GM19240 (cell line): ENCODE data around the gene PSKH1.
"Not testable (repeated sequence)": the region's sequence is repeated elsewhere in the genome, so short reads cannot be mapped to it uniquely, and the experiment has no call there.

Source experiments
- DNase-seq: peaks from one replicate; pipeline ENCODE4 v3.0.0; 2011; ENCODE audit warnings: low spot score; ENCODE audit not compliant: insufficient read length

The PSKH1 gene

DNA sequence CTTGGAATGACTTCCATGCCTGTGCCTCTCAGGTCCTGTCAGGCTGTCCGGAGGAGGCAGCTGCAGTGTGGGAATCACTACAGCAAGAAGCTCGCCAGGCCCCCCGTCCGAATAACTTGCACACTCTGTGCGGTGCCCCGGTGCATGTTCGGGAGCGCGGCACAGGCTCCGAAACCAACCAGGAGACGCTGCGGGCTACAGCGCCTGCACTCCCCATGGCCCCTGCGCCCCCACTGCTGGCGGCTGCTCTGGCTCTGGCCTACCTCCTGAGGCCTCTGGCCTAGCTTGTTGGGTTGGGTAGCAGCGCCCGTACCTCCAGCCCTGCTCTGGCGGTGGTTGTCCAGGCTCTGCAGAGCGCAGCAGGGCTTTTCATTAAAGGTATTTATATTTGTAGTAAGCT lies 7.1 kb upstream of the PSKH1 start:
- no peak for DNase-seq

DNA sequence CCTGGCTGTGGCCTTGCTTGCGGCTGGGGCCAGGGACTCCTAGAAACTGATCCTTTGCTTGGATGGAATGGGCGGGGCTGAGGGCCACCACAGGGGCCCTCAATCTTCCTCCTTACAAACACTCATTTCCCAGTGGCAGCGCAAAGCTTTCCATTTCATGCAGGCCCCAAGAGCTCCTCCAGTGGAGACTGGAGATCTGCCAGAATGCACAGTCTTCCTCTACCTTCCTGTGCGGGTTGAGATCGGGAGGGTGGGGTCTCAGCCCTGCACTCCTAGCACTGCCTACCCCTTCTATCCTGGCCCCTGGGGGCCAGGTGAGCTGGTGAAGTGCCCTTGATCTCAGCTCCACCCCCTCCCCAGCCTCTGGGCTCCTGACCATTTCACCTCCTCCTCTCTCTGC lies 6.7 kb upstream of the PSKH1 start:
- DNase-seq: no peak

DNA sequence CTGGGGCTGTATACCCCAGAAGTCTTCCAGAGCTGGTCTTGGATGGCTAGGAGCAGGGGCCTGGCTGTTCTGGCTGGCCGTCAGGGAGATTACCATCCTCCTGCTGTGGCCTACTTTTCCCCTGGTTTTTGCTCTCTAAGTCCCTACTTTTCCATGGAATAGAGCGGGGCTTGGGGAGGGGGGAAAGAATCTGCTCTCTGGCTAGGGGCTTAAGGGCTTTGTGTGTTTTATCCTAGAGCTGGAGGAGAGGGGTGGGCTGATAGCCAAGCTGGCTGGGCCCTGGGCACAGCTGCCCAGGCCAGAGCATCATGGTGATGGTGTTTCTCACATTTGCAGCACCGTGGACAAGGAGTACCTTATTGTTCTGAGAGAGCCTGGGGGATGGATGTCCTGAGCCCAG lies 4.7 kb upstream of the PSKH1 start:
- DNase-seq: no peak

DNA sequence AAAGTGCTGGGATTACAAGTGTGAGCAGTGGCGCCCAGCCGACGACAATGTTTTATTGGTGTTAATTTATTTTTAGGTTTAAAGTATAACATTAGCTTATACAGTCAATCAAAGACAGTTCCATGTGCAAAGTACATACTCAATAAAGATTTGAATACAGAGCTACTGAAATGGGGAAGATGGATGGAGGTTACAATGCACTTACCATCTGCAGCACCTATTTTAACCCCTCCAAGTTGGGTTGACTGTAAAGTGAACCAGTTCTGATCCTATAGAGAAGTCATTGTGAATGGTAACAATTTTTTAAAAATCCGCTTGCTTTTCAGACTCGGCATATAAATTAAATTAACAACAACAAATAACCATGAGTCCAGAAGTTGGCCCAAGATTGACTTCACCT lies 679 bp upstream of the PSKH1 start:
- DNase-seq: no peak

DNA sequence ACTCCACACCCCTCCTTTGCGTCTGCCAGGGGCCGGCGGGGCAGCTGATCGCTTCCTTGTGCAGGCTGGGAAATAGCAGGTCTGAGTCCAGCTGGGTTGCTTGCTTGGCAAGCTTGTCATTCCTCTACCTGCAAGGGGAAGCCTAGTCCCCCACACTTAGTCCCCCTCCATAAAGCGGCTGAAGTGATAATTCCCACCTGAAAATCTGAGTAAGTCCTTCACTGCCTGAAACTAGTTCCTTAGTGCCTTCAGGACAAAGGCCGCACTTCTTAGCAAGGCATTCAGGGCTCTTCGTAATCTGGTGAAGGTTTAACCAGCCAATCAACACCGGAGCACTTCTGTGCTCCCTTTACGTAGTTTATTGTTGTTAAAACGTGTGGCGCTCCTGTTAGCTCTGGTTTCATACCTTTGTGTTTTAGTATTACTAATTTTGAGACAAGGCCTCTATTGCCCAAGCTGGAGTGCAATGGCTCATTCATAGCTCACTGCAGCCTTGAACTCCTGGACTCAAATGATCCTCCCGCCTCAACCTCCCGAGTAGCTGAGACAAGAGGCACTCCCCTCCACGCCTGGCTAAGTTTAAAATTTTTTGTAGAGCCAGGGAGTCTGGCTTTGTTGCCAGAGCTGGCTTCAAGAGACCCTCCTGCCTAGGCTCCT lies 817 bp downstream of the PSKH1 start:
- no peak for DNase-seq

DNA sequence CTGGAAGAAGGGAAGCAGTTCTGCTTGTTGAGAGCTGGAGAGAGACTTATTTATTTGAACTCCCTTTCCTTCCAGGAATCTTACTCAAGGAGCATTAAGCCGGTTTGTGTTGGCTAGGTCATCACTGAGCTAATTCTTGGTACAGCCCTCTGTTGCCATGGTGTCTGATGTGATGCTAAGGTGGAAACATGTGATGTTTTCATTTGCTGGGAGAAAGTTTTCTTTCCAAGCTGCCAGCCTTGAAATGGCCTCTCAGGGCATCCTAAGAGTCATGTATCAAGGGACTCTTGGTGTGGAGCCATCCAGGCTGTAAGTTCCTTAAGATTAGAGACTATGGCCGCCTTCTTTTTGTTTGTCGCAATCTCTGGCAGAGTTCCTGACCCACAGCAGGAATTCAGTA lies 4.2 kb downstream of the PSKH1 start:
- DNase-seq: no peak

DNA sequence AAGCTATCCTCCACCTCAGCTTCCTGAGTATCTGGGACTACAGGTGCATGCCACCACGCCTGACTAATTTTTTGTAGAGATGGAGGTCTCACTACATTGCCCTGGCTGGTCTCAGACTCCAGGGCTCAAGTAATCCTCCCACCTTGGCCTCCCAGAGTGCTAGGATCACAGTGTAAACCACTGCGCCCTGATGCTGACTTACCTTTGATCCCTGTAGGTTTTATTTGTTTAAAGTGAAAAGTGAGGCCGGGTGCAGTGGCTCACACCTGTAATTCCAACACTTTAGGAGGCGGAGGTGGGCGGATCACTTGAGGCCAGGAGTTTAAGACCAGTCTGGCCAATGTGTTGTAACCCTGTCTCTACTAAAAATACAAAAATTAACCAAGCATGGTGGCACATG lies 8.7 kb downstream of the PSKH1 start:
- DNase-seq: no peak

DNA sequence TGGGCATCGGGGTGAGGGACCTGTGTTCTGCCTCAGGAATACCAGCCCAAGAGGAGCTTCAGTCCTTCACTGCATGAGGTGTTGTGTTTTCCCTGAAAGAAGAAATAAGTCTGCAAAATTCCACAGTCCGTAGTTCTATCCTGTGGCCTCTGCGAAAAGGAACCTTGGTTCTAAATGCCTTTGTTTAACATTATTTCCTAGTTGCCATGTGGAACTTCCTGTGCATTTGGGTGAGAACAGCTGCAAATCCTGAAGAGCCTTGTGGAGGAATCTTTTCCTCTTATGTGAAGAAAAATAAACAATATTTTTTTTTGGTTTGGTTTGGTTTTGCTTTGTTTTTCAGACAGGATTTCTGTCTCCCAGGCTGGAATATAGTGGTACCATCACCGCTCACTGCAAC lies 9.8 kb downstream of the PSKH1 start:
- no peak for DNase-seq

DNA sequence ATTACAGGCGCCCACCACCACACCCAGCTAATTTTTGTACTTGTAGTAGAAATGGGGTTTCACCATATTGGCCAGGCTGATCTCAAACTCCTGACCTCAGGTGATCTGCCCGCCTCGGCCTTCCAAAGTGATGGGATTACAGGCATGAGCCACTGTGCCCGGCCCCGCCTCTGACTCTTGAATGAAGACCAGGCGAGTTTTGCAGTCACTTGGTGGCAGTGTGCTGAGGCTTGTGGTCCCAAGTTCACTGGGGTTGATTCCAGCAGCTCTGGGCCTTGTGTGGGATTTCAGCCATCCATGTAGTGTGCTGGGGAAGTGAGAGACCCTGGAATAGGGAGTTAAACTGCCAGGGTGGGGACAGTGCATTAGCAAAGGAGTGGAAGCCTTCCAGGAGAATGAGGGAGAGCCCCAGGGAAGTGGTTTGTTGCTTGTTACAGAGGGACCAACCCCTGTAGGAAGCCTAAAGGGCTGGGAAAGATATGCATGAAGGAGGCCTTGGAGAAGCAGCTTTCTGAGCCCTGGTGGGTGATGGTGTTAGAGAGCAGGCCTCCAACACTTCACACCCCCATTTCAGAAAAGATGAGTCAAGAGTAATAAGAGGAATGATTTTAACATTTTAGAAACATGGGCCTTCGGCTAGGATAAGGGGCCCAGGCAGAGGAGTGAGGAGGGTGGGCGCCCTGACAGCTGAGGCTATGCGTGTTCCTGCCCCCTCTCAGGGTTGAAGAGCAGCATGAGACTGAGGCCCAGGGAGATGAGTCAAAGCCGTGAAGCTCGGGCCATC lies 14.5 kb downstream of the PSKH1 start:
- no peak for DNase-seq

DNA sequence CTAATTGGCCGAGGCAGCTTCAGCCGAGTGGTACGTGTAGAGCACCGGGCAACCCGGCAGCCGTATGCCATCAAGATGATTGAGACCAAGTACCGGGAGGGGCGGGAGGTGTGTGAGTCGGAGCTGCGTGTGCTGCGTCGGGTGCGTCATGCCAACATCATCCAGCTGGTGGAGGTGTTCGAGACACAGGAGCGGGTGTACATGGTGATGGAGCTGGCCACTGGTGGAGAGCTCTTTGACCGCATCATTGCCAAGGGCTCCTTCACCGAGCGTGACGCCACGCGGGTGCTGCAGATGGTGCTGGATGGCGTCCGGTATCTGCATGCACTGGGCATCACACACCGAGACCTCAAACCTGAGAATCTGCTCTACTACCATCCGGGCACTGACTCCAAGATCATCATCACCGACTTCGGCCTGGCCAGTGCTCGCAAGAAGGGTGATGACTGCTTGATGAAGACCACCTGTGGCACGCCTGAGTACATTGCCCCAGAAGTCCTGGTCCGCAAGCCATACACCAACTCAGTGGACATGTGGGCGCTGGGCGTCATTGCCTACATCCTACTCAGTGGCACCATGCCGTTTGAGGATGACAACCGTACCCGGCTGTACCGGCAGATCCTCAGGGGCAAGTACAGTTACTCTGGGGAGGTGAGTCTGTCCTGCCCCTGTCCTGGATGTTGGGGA lies 16.1 kb downstream of the PSKH1 start:
- no peak for DNase-seq

DNA sequence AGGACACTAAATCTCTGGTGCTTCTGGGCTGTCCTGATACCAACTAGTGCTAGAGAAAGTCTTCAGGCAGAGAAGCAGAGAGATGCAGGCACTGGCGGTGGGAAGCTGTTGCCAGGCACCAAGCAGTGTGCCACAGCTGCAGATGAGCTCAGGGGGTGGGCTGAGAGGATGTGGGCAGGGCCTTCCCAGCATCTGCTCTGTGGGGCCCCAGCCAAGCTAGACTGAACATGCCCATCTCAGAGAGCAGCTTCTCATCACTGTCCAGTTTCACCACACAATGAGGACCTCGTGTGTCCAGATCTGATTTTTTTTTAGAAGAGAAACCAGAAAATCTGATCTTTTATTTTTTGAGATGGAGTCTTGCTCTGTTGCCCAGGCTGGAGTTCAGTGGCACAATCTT lies 17.1 kb downstream of the PSKH1 start:
- no peak for DNase-seq

DNA sequence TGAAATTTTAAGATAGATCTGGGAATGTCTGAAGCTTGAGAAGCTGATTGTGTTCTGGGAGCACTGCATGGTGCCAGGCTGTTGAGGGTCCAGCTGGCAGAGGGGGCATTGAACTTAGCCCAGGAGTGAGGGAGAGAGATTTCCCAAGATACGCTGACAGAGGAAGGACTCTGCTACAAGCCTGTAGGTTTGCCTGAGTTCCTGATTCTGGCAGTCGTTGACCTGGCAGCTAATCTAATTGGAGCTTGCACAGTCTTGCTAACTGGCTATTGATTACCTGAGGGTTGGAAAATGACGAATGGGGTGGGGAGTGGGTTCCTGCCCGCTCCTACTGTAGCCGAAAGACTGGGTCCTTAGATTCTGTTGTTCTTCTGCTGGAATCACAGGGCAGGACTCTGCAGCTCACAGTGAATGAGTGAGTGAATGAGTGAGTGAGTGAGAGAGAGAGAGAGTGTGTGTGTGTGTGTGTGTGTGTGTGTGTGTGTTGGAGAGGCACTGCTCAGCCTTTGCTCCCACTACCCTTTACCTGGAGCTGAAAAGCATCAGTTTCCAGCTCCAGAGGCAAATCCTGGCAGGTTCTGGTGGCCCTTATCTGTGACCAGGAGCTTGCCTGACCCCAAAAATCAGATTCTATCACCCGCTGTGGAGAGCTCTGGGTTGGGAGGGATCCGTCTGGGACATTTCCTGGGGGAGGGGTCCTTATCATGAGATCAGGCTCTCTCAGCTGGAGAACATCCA lies 21.9 kb downstream of the PSKH1 start:
- DNase-seq: no peak

DNA sequence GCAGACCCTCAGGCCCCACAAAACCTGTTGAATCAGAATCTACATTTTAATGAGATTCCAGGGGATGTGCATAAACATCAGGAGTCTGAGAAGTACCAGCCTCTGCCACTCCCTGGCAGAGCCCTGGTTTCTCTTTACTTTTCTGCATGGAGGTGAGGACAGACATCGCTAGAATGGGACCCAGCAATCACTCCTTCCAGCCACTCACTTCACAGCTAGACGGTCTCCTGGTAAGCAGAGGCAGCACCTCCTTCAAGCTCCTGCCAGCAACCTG lies 22.4 kb downstream of the PSKH1 start:
- DNase-seq: not testable (repeated sequence)

DNA sequence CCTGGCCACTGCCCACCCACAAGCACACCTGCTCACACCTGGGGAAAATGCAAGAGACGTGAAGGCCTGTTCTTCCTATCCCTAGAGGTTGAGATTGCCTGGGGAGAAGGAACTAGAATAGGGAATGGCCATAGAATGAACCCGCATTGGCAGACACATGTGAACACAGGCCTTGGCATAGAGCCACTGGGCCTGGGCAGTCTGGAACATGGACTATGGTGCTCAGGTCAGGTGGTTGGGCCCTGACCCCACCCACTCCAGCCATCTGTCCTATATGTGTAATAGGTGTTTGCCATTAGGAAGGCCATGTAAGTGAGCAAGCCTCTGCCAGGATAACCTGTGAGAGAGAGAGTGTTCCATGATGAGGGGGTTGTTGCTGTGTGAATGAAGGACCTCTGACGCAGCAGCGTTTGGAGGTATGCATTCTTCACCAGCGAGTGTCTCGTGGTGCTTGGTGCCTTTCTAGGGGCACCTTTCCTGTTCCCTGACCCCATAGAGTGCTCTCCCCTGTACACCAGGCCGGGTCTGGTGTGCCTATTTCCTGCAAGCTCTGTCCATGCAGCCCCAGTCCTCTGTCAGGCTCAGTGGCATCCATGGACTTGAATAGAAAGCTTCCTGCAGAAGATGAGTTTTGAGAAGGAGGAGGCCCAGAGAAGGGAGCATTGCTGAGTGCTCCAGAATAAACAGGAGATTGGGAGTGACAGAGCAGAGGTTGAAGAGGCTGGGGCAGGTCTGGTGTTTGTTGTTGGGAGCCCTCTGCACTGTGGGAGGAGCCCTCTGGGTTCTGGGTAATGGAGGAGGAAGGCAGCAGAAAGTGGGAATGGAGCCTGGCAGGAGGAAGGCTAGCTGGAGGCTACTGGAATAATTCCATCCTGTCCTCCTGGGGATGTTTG lies 23.0 kb downstream of the PSKH1 start:
- no peak for DNase-seq

DNA sequence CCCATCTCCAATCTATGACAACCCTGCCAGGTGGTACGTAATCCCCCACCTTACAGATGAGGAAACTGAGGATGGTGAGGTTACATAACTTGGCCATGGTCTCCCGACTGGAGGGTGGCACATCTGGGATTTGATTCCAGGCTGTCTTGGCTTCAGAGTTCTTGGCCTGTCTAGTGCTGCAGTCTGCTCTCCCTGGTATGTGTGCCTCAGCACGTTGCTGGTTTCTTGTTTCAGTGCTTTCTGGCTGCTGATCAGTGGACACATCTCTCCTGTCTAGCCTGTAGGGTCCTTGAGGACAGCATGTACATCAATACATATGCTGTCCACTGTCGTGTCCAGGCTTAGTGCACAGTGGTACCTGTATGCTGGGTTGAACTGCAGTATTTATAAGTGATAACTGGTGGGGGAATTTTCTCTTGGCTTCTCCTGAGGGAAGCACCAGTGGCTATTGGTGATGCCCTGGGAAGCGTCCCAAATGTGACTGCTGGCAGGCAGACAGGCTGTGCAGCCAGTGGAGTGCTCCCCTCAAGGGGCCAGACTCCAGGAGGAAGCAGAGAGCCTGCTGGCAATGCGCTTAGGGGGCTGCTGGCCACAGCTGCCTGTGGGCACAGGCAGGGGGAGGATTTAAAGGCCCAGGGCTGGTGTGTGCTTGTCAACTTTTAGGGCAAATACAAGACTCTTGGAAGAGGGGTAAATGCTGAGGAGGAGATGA lies 24.2 kb downstream of the PSKH1 start:
- no peak for DNase-seq

DNA sequence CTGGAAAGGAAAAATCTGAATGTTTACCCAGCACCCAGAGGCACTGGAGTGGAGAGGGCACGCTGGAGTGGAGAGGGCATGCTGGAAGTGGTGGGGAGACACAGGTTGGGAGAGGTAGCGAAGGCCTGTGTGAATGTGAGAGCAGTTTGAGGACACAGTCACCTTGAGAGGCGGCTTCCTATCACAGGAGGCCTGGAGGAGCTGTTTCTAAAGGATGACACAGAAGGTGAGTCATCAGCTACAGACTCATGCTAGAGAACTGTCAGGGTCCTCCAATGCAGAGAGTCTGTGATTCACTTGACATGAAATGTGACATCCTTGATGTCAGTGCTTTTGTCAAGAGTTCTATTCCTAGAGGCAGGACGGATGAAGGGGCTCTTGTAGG lies 24.8 kb downstream of the PSKH1 start:
- no peak for DNase-seq

DNA sequence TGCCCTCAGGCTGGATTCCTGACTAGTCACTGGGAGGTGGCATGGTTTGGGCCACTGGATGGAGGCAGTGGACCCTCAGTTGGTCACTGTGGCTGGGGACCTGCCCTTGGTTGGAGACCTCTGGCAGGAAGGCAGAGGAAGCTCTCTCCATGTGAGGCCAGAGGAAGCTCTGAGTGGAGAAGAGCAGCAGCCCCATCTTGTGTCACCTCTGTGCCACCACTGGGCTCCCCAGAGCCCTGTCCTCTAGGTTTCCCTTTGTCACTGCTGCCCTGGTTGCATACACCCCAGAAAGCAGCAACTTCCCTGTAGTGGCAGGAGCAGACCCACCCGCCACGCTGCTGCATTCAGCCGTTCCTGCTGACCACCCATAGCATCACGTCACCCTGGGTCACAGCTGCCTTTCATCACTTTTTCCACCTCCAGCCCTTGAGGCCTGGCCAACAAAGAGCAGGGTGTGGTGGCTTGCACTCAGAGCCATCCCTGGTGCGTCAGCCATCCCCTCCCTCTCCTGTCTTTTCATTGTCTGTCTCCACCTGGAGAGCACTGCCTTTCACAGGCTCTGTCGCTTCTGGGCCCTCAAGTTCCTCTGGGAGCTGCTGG lies 26.7 kb downstream of the PSKH1 start:
- DNase-seq: no peak

DNA sequence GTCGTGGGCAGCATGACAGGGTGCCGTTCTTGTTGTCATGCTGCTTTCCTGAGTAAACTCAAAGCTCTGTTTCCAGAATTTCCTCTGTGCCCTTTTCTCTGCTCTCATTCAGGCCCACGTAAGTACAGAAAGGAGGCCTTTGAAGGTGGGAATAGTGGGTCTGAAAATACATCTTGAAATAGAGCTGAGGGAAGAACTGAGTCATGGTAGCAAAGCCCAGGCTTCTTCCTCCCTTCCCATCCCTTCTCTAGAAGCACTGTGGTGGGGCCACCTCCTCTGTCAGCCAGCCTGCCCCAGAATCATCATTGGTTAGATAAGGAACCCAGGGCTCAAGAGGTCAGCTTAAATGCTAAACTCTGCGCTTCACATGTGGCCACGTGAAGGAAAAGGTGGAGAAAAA lies 29.2 kb downstream of the PSKH1 start:
- DNase-seq: no peak

DNA sequence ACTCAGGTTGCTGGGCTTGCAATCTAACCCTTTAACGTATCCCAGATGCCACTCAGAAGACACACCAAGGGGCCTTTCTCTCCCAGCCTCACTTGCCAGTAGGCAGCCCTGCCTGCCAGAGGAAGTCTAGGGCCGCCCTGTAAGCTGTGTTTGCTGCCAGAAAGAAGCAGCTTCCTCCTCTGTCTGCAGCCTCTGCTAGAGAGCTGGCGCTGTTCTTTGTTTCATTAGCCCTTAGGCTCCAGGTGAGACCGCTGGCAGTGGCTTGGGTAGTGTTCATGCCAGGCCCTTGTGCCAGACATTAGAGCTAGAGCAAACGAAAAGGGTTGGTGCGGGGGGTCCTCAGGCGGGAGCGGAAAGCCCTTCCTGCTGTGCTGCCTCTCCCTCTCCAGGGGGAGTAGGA lies 29.7 kb downstream of the PSKH1 start:
- DNase-seq: no peak

DNA sequence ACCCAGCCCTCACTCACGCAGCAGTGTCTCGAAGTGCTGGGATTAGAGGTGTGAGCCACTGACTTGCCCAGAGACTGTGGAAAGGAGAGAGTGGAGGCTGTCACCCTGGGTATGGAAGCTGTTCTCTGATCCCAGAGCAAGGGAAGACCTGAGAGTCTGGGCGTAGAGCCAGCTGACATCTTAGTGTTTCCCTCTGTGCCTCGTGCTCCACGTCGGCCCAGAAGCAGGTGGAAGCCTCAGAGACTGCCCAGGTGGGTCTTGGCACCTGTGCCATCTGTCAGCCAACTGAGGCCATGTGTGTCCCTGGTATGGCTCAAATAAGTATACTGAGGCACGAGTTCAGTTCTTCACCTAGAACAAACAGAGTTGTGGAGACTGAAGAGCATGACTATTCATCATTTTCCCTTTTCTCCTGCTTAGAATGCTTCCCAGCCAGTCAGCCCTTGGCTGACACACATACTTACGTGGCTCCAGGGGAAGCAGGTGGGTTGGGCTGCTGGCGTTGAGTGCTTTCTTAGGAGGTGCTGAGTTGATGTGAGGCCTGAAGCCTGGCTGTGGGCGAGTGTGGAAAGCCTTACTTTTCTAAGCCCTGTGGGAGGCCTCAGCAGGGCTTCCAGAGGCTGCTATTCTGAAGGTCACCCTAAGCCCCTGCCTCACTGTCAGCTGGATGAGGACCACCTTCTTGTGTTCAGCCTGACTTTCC lies 30.5 kb downstream of the PSKH1 start:
- DNase-seq: no peak
